ENCODE results near the gene MEIG1. TPM values are rescaled to one million over a fixed set of nuclear protein-coding genes. Genes with fewer than 3 reads are reported as not detected.
"Not testable (repeated sequence)": the region's sequence is repeated elsewhere in the genome, so short reads cannot be mapped to it uniquely, and the experiment has no call there.

The MEIG1 gene
- total and polyA plus RNA-seq, 12 donors: 0.44 to 1.1 (median 0.97) TPM; not detected in 7

DNA sequence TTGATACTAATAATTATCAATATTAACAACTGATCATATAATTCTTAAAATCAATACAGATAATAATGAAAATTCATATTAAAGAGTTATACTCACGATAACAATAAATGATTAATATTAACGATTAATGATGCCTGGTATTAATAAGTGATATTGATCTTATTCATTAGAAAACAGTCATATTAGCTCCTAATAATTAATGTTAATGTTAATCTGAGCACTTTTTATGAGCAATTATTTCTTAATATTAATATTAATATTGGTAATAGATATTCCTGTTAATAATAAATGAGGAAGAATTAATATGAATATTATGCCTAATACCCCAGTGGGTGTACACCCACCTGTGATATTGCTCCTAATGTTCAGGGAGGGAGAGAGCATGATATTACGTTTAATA lies 23.6 kb downstream of the MEIG1 start:
- 81 to 85% (median 83%) methylated on average over 3 of the region's 3 CpGs for WGBS, 4 donors
- Histone ChIP-seq H3K4me1 (replicated peaks in 1 of 2) (no peaks in the 10 kb centered on the region), H3K36me3 (replicated peaks in 1 of 2) (no peaks in the 10 kb centered on the region), H3K9me3 (replicated peaks in 1 of 3) (no peaks in the 10 kb centered on the region), H3K27me3 (no peaks in the 10 kb centered on the region), H3K4me3 (no peak overlapping the region), H3K27ac (no peak overlapping the region)
- intact Hi-C loops (cut with DNase I): no loop called here
- TF ChIP-seq, protein P1, sequence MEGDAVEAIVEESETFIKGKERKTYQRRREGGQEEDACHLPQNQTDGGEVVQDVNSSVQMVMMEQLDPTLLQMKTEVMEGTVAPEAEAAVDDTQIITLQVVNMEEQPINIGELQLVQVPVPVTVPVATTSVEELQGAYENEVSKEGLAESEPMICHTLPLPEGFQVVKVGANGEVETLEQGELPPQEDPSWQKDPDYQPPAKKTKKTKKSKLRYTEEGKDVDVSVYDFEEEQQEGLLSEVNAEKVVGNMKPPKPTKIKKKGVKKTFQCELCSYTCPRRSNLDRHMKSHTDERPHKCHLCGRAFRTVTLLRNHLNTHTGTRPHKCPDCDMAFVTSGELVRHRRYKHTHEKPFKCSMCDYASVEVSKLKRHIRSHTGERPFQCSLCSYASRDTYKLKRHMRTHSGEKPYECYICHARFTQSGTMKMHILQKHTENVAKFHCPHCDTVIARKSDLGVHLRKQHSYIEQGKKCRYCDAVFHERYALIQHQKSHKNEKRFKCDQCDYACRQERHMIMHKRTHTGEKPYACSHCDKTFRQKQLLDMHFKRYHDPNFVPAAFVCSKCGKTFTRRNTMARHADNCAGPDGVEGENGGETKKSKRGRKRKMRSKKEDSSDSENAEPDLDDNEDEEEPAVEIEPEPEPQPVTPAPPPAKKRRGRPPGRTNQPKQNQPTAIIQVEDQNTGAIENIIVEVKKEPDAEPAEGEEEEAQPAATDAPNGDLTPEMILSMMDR (IDR thresholded peaks at IDR 0.05): no peak
- no peak for TF ChIP-seq POLR2A (IDR thresholded peaks at IDR 0.05)
- DNase-seq: no peak

DNA sequence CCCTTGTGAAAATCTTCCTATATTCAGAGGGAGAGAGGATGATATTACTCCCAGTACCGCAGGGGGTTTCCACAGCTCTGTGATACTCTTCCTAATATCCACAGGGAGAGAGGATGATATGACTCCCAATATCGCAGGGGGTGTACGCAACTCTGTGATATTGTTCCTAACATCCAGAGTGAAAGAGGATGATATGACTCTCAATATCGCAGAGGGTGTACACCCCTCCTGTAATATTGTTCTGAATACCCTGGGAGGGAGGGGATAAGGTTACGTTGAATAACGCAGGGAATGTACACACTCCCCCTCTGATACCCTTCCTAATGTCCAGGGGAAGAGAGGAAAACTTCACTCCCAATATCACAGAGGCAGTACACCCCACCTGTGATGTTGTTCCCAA lies 30.4 kb downstream of the MEIG1 start:
- H3K27me3 ChIP-seq; H3K4me1 ChIP-seq (replicated peaks in 1 of 2); DNase-seq; intact Hi-C loops (cut with DNase I); H3K27ac ChIP-seq; H3K4me3 ChIP-seq; H3K36me3 ChIP-seq (replicated peaks in 1 of 2); H3K9me3 ChIP-seq (replicated peaks in 1 of 3): not testable (repeated sequence)
- WGBS, 4 donors: 73 to 98% (median 92%) methylated on average over 6 of the region's 6 CpGs

DNA sequence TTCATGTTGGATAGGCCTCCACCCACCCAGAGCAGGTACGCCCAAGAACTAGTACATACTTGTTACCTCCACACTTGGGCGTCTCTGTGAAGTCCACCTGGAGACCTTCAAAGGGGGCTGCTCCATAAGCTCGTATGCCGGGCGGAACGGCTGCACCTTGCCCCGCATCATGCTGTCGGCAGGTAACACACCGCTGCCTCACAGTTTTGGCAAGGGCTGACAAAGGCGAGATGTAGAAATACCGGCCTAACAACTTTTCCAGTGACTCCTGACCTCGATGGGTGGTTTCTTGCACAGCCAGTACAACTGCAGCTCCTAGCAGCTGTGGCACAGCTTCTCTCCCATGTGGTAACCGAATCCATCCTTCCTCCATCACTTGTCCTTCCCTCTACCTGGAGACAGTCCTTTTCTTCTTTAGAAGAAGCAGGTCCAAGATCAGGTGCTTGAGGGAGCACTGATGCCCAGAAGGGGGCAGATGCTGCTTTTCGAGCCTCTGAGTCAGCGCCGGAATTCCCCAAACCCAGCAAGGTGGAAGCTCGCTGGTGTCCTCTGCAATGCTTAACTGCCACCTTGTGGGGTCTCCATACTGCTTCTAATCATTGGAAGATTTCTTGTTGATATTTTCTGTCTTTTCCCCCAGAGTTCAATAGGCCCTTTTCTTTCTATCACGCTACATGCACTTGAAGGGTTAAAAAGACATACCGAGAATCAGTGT lies 32.0 kb downstream of the MEIG1 start:
- H3K4me1 ChIP-seq (replicated peaks in 1 of 2); H3K27ac ChIP-seq; DNase-seq; intact Hi-C loops (cut with DNase I); H3K36me3 ChIP-seq (replicated peaks in 1 of 2); H3K9me3 ChIP-seq (replicated peaks in 1 of 3); H3K4me3 ChIP-seq; H3K27me3 ChIP-seq: not testable (repeated sequence)
- TF ChIP-seq, protein P1 (IDR thresholded peaks at IDR 0.05): peak in 2 of 6 experiments; percentile 11 to 14
- 67 to 77% (median 76%) methylated on average over 16 to 19 of the region's 19 CpGs for WGBS, 4 donors

DNA sequence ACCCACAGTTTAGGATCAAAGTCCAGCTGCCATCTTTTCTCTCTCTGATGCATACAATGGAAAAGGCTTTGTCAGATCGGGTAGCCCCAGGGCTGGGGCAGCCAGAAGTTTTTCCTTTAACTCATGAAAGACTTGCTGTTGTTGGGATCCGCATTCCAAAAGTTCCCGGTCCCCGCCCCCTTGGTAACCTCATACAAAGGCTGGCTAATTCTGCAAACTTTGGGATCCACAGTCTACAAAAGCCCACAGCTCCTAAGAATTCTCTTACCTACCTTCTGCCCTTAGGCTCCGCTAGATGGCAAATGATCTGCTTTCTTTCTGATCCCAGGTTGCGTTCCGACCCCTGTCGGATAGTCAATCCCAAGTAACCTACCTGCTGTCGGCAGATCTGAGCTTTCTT lies 33.1 kb downstream of the MEIG1 start:
- H3K27me3 ChIP-seq; DNase-seq; intact Hi-C loops (cut with DNase I); H3K4me1 ChIP-seq (replicated peaks in 1 of 2); H3K27ac ChIP-seq; H3K4me3 ChIP-seq; H3K36me3 ChIP-seq (replicated peaks in 1 of 2); H3K9me3 ChIP-seq (replicated peaks in 1 of 3): not testable (repeated sequence)
- 83 to 93% (median 91%) methylated on average over 9 of the region's 9 CpGs for WGBS, 4 donors

DNA sequence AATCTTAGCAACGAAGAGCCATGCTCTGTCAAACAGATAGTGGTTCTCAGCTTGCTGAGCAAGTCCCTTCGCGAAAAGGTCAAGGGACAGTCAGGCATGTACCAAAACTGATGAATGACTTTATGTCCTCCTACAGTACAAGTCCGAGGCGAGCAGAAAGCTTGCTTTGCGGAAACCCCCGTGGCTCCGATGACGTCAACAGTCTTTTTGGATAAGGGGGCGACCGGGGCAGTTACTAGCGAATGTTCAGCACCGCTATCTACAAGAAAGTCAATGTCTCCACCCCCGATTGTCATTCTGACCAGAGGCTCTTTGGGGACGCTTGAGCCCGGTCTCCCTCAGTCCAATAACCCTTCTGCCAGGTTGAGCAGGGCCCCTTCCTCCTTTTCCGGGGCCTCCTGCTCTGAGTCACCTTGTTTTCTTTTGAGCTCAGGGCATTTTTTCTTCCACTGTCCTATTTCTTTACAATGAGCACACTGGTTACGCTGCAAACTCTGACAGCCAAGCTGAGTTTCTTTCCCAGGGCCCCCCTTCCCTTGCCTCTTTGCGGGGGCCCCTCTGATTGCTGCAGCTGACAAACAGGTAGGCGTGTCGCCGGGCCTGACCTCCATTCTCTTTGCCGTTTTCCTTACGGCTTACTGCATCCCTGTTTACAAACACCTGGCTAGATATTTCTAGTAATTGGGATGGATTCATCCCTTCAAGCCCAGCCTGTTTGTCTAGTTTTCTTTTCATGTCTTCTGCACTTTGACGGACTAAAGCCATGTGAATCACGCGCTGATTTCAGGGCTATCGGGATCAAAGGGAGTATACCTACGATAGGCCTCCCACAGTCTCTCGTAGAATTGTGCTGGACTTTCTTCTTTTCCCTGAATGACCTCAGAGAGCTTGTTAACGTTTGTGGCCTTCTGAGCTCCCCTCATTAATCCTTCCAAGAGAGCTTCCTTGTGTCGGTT lies 34.6 kb downstream of the MEIG1 start:
- H3K4me3 ChIP-seq; H3K27me3 ChIP-seq; H3K36me3 ChIP-seq (replicated peaks in 1 of 2); DNase-seq; H3K4me1 ChIP-seq (replicated peaks in 1 of 2); intact Hi-C loops (cut with DNase I); H3K9me3 ChIP-seq (replicated peaks in 1 of 3); H3K27ac ChIP-seq: not testable (repeated sequence)
- 62 to 70% (median 66%) methylated on average over 31 to 32 of the region's 32 CpGs for WGBS, 4 donors

Measured in adrenal gland (tissue), 12 donors.